ENCODE results near the gene BATF3.
"Not testable (repeated sequence)": the region's sequence is repeated elsewhere in the genome, so short reads cannot be mapped to it uniquely, and the experiment has no call there.

Gene BATF3

GRCh38 chr1:212683357-212683722 lies 16.3 kb downstream of the BATF3 start:
- no peak for DNase-seq

- no peak for DNase-seq
Observed at GRCh38 chr1:212680680-212681389, 18.8 kb downstream of the BATF3 start.

- no peak for DNase-seq
Observed at GRCh38 chr1:212678456-212679410, 20.9 kb downstream of the BATF3 start.

DNA sequence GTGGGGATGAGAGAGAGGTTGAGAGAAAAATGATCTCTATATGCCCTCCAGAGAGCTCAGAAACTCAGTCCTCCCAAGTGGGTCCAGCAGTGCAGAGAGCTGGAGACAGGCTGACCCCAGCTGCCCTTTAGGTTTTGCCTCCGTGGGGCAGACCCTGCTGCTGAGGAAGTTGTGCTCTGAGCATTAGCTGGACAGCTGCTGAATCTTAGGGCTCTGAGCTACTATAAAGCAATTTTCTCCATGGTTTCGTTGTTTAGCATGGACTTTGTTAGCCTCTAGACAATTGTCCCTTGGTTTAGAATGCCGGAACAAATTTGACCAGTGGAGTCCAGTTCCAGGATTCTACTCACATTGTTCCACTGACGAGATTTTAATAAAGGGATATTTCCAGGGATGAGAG lies 22.1 kb downstream of the BATF3 start:
- no peak for DNase-seq

DNA sequence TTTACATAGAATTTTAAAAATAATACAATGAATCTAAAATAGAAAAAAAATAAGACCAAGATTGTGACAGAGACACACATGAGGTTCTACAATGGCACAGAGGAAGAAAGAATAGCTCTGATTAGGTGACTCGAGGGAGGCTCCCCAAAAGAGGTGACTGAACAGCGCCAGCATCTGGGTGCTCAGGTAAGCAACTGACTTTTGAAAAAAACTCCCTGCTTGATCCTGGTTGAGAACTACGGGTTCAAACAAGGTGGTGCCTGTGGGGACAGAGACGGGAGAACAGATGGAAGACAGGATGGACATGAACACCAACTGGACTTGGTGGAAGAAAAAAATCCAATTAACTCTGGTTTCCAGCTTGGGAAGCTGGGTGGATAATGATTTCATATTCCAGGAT lies 22.5 kb downstream of the BATF3 start:
- no peak for DNase-seq

DNA sequence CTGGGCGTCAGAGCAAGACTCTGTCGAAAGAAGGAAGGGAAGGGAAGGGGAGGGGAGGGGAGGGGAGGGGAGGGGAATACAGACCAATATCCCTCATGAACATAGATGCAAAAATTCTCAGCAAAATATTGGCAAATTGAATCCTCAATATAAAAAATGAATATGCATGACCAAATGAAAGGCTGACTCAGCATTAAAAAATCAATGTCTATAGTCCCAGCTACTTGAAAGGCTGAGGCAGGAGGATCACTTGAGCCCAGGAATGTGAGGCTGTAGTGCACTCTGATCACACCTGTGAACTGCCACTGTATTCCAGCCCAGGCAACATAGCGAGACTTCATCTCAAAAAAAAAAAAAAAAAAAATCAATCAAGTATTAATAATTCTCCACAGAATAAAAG lies 24.0 kb downstream of the BATF3 start:
- no peak for DNase-seq

- DNase-seq: no peak
Observed at GRCh38 chr1:212674872-212675271, 24.8 kb downstream of the BATF3 start.

GRCh38 chr1:212671342-212672031 lies 28.2 kb downstream of the BATF3 start:
- no peak for DNase-seq

- DNase-seq: no peak
Observed at GRCh38 chr1:212670882-212671281, 28.8 kb downstream of the BATF3 start.

DNA sequence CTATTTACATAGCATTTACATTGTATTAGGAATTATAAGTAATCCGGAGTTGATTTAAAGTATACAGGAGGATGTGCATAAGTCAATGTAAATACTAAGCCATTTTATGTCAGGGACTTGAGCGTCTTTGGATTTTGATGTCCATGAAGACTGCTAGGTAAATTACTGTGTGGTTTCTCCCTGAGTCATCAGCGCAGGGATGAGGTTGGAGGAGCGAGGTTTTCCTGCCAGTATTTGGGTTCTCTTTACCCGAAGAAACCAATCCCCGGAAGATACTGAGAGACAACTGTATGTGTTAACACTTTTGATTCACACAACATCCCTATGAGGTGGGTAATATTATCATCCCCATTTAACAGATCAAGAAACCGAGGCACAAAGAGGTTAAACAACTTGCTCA lies 29.3 kb downstream of the BATF3 start:
- no peak for DNase-seq

DNA sequence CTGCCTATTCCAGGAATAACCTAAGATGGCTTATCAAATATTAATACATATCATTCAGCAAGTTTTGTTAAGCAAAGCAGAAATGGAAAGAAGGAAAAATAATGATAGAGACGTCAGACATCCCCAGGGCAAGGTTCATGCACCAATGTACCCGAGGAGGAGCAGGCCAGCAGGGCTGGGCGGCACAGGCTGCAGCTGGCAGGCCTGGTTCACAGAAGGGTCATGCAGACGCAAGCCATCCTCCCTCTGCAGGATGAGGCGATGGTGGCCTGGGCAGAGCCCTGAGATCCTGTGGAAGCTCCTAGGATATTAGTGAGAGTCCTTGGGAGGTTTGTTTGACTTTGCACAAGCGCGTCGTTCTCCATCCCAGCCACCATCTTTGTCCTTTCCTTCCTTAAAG lies 30.0 kb downstream of the BATF3 start:
- no peak for DNase-seq

DNA sequence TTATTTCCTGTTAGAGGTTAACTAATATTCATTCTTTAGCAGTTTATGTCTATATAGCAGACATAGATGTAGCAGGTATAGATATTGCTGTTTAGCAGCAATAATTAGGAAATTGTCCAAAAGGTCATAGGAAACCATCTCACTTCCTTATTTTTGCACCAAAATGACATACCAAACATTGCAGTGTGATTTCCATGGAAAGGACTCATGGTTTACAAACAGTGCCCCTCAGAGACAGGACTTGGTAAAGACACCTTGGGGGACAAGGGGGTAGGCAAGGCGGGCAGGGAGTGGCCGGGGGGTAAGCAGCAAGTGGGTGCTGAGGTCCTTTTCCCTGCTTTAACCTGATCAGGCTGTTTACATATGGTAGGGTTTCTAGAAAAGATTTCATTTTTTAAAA lies 30.5 kb downstream of the BATF3 start:
- no peak for DNase-seq

GRCh38 chr1:212668477-212668876 lies 31.2 kb downstream of the BATF3 start:
- DNase-seq: no peak

- no peak for DNase-seq
Observed at GRCh38 chr1:212667223-212668139, 32.2 kb downstream of the BATF3 start.

DNA sequence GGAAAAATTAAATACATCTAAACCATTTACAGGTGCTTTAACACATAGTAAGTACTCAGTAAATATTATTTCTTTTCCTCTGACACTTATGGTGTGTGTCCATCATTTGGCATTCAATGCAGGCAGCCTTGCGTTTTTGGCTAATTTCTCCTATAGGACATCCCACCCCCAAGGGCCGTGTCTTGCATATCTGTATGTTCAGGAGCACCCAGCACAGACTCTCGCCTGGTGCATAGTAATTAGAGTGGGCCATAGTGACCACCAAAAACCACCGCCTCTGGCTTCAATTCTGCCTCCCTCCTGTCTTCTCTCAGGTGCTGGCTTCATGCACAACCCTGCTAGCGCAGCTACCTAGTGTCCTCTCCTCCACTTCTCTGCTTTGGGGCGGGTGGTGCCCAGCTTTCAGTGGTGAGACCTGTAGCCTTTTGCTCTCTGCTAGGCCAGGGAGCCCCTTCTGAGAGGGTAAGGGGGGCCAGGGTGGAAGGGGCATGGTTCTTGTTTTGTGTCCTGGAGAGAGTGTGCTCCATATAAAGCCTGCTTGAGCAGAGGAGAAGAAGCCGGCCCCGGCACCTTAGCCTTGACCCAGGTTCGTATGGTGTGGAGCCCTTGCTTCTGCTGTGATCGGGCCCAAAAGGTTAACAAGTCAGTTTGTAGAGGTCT lies 33.4 kb downstream of the BATF3 start:
- DNase-seq: no peak

DNA sequence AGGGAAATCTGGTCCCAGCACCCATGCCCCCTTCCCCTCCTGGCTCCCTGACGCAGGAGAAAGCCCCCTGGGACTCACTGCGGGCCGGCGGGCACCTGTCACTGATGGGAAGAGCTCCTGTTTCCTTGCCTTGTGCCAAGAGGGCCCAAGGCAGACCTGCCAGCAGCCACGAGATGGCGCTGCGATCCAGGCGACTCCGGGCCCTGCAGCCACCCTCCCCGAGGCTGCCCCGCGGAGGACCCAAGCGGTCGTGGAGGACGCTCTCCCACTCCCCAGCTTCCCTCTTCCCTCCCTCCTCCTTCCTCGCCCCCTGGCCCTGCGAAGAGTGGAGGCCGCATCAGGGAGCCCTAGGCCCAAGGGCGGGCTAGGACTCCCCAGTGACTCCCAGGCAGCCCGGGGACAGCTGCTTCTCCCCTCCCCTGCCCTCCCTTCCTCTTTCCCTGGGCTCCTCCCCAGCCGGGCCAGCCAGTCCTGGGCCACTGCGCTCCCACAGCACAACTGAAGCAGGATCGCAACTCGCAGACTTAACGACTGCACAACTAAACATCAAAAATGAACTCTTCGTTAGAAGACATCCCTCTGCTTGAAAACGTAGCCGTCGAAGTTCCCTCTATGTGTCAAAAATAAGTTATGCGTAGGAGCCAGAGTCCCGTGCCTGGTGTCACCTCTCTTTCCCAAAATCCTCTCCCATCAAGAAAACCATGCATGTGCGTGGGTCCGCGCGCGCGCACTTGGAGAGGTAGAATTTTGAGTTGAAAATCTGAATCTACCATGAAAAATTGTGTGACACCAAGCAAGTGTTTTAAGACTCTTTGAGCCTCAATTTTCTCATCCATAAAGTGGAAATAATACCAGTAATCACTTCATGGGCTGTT lies 34.2 kb downstream of the BATF3 start:
- DNase-seq: peak; percentile 49 to 74 (median 62)

GRCh38 chr1:212664409-212665199 lies 35.0 kb downstream of the BATF3 start:
- DNase-seq: no peak

DNA sequence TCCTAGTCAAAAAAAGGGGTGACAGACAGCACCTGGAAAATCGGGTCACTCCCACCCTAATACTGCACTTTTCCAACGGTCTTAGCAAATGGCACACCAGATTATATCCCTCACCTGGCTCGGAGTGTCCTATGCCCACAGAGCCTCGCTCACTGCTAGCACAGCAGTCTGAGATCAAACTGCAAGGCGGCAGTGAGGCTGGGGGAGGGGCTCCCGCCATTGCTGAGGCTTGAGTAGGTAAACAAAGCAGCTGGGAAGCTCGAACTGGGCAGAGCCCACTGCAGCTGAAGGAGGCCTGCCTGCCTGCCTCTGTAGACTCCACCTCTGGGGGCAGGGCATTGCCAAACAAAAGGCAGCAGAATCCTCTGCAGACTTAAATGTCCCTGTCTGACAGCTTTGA lies 41.4 kb downstream of the BATF3 start:
- not testable (repeated sequence) for DNase-seq

DNA sequence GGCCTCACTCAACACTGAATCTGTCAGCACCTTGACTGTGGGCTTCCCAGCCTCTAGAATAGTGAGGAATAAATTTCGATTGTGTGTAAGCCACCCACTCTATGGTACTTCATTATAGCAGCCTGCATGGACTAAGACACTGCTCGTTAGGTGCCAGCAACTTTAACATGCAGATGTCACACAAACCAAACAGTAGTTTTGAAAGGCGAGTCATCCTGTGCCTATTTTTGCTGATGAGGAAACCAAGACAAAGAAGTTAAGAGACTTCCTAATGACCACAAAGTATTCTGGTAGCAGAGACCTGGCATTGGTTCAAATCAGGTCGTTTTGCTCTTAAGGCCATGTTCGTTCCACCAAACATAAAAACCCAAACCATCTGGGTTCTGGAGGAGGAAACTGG lies 42.9 kb downstream of the BATF3 start:
- DNase-seq: no peak
